Activated naive CD4-positive, alpha-beta T cell treated with anti-CD3 and anti-CD28 coated beads for 36 hours (primary cell): ENCODE results near the gene TMIE. TPM values are rescaled to one million over a fixed set of nuclear protein-coding genes. Genes with fewer than 3 reads are reported as not detected.
A peak's percentile ranks its signal among the peaks of the same experiment; 100 is the strongest.
"Not testable (repeated sequence)": the region's sequence is repeated elsewhere in the genome, so short reads cannot be mapped to it uniquely, and the experiment has no call there.

ENCODE experiments used
- CTCF ChIA-PET: fragments of 350-600 bp; sonication (Branson Sonifier 250); formaldehyde crosslinking; loops from one replicate; lab custom pipeline; 2021; ENCODE audit warnings: antibody characterized with exemption; lab: Charles Lee
- DNase-seq: peaks from one replicate; pipeline ENCODE4 v3.0.0-alpha.2; 2020
- H3K27ac Mint-ChIP-seq: one replicate; pipeline ENCODE4 v1.8.0; 2021; ENCODE audit warnings: mild to moderate bottlenecking, mixed read lengths
- H3K27me3 Mint-ChIP-seq: one replicate; pipeline ENCODE4 v1.8.0; 2021; ENCODE audit warnings: low read depth, mixed read lengths
- H3K36me3 Mint-ChIP-seq: one replicate; pipeline ENCODE4 v1.8.0; 2021; ENCODE audit warnings: low read depth, mixed read lengths
- H3K4me1 Mint-ChIP-seq: one replicate; pipeline ENCODE4 v1.8.0; 2021; ENCODE audit warnings: low read depth, mixed read lengths
- H3K4me3 Mint-ChIP-seq: one replicate; pipeline ENCODE4 v1.8.0; 2021; ENCODE audit warnings: mild to moderate bottlenecking, moderate library complexity, mixed read lengths
- H3K9me3 Mint-ChIP-seq: one replicate; pipeline ENCODE4 v1.8.0; 2021; ENCODE audit warnings: mixed read lengths
- intact Hi-C: fragments of 100-400 bp; cut with micrococcal nuclease; formaldehyde crosslinking; loops from one replicate; pipeline ENCODE4 v1.15.1; 2023
- total RNA-seq, 2 experiments: library from RNA; stranded (reverse); gene quantifications; one replicate each; pipeline ENCODE4 v1.2.3, GENCODE V29; 2021

The TMIE gene
- total RNA-seq, 2 experiments from 2014 or later = 1.2 to 1.5 TPM

- DNase-seq = no peak
- no peak overlapping the region for H3K27ac Mint-ChIP-seq
- no peaks in the 10 kb centered on the region for H3K36me3 Mint-ChIP-seq
- H3K9me3 Mint-ChIP-seq = no peaks in the 10 kb centered on the region
- H3K4me3 Mint-ChIP-seq = no peak overlapping the region
- CTCF ChIA-PET = no interaction called here
- H3K27me3 Mint-ChIP-seq = no peaks in the 10 kb centered on the region
- H3K4me1 Mint-ChIP-seq = peaks cover 8% of the 10 kb centered on the region
- intact Hi-C loops = no loop called here
Observed at GRCh38 chr3:46750555-46751038, 49.4 kb downstream of the TMIE start.

GRCh38 chr3:46753127-46753526 lies 51.9 kb downstream of the TMIE start:
- H3K4me1 Mint-ChIP-seq, H3K4me3 Mint-ChIP-seq, H3K27ac Mint-ChIP-seq, H3K27me3 Mint-ChIP-seq, H3K36me3 Mint-ChIP-seq, intact Hi-C loops, H3K9me3 Mint-ChIP-seq: not testable (repeated sequence)
- CTCF ChIA-PET = interaction anchor here (1.0 kb wide), 1 partner anchor 24 kb away, joined by 3 read pairs; no protein-coding TSS in a partner anchor
- DNase-seq = peak; percentile 64

- DNase-seq = no peak
- no peak overlapping the region for H3K27ac Mint-ChIP-seq
- peaks cover 8% of the 10 kb centered on the region for H3K4me1 Mint-ChIP-seq
- no peaks in the 10 kb centered on the region for H3K36me3 Mint-ChIP-seq
- intact Hi-C loops = no loop called here
- CTCF ChIA-PET = no interaction called here
- H3K27me3 Mint-ChIP-seq = peaks cover 1% of the 10 kb centered on the region
- H3K4me3 Mint-ChIP-seq = no peak overlapping the region
- no peaks in the 10 kb centered on the region for H3K9me3 Mint-ChIP-seq
Observed at GRCh38 chr3:46755646-46756045, 54.5 kb downstream of the TMIE start.

- H3K36me3 Mint-ChIP-seq = no peaks in the 10 kb centered on the region
- no peak overlapping the region for H3K27ac Mint-ChIP-seq
- DNase-seq = no peak
- H3K9me3 Mint-ChIP-seq = no peaks in the 10 kb centered on the region
- CTCF ChIA-PET = no interaction called here
- H3K27me3 Mint-ChIP-seq = peaks cover 1% of the 10 kb centered on the region
- intact Hi-C loops = no loop called here
- H3K4me3 Mint-ChIP-seq = no peak overlapping the region
- H3K4me1 Mint-ChIP-seq = peaks cover 8% of the 10 kb centered on the region
Observed at GRCh38 chr3:46756642-46757041, 55.5 kb downstream of the TMIE start.

GRCh38 chr3:46759239-46760167 lies 58.3 kb downstream of the TMIE start:
- peaks cover 8% of the 10 kb centered on the region for H3K27me3 Mint-ChIP-seq
- no peak overlapping the region for H3K27ac Mint-ChIP-seq
- intact Hi-C loops = no loop called here
- H3K4me3 Mint-ChIP-seq = no peak overlapping the region
- peaks cover 19% of the 10 kb centered on the region for H3K9me3 Mint-ChIP-seq
- CTCF ChIA-PET = no interaction called here
- no peak for DNase-seq
- H3K36me3 Mint-ChIP-seq = no peaks in the 10 kb centered on the region
- no peaks in the 10 kb centered on the region for H3K4me1 Mint-ChIP-seq

Other genes starting within 250 kb of the TMIE start
- not detected for gene LTF, start 236.5 kb upstream of the TMIE start, total RNA-seq
- gene RTP3, start 203.4 kb upstream of the TMIE start, total RNA-seq = not detected
- not detected for gene LRRC2, start 135.1 kb upstream of the TMIE start, total RNA-seq
- not detected for gene FAM240A, start 88.9 kb upstream of the TMIE start, total RNA-seq
- 1 to 10 TPM; 5.1 TPM for gene ALS2CL, start 7.7 kb upstream of the TMIE start, total RNA-seq
- not detected for gene PRSS50, start 16.5 kb downstream of the TMIE start, total RNA-seq
- gene MYL3, start 162.1 kb downstream of the TMIE start, total RNA-seq = not detected
- gene PTH1R, start 176.3 kb downstream of the TMIE start, total RNA-seq = not detected